PC-9 (cell line): ENCODE results near the gene STH. TPM values are rescaled to one million over a fixed set of nuclear protein-coding genes. Genes with fewer than 3 reads are reported as not detected.

ENCODE experiments used
- BruUV-seq: library from RNA; stranded (reverse); fragments of 400-500 nt; replicated peaks from 2 replicates; lab custom pipeline; 2021; lab: Mats Ljungman, UMichigan
- CTCF ChIA-PET: fragments of 300-600 bp; sonication (Branson Sonifier 250); formaldehyde crosslinking; loops from one replicate; lab custom pipeline; 2022; ENCODE audit warnings: antibody characterized with exemption; lab: Charles Lee
- POLR2A ChIA-PET: fragments of 300-600 bp; sonication (Branson Sonifier 250); formaldehyde crosslinking; loops from one replicate; lab custom pipeline; 2022; ENCODE audit warnings: antibody characterized with exemption; ENCODE audit not compliant: unreplicated experiment; lab: Charles Lee
- DNase-seq, 2 experiments: peaks; one replicate each; pipeline versions ENCODE4 v3.0.0 to v3.0.0-alpha.2; 2015 to 2022; ENCODE audit warnings: mixed read lengths in 1 of 2
- H2AFZ ChIP-seq: fragments of 200-600 bp; sonication (generic); 2 replicates; pipeline ENCODE4 v1.8.1; 2017; ENCODE audit warnings: antibody characterized with exemption
- H3F3A ChIP-seq: fragments of 200-600 bp; sonication (generic); 2 replicates; pipeline ENCODE4 v1.8.1; 2017; ENCODE audit warnings: antibody characterized with exemption, mild to moderate bottlenecking, low read depth; ENCODE audit not compliant: insufficient read depth
- H3K27ac ChIP-seq: fragments of 200-600 bp; sonication (generic); 2 replicates; pipeline ENCODE4 v1.6.1; 2016; ENCODE audit warnings: mixed run types
- H3K27me3 ChIP-seq: fragments of 200-600 bp; sonication (generic); 2 replicates; pipeline ENCODE4 v1.6.1; 2016; ENCODE audit warnings: low read depth, mixed run types; ENCODE audit not compliant: insufficient read depth
- H3K36me3 ChIP-seq: fragments of 200-600 bp; sonication (generic); 2 replicates; pipeline ENCODE4 v1.6.1; 2016; ENCODE audit warnings: low read depth, mixed run types
- H3K4me1 ChIP-seq: fragments of 200-600 bp; sonication (generic); replicated peaks from 2 replicates; pipeline ENCODE4 v1.6.1; 2016; ENCODE audit warnings: mixed run types; ENCODE audit not compliant: insufficient read depth
- H3K4me2 ChIP-seq: fragments of 200-600 bp; sonication (generic); 2 replicates; pipeline ENCODE4 v1.6.1; 2017; ENCODE audit warnings: mixed run types
- H3K4me3 ChIP-seq: fragments of 200-600 bp; sonication (generic); 2 replicates; pipeline ENCODE4 v1.6.1; 2016; ENCODE audit warnings: mixed run types
- H3K79me2 ChIP-seq: fragments of 200-600 bp; sonication (generic); 2 replicates; pipeline ENCODE4 v1.6.1; 2017; ENCODE audit warnings: low read depth, mixed run types
- H3K9me2 ChIP-seq: fragments of 200-600 bp; sonication (generic); 2 replicates; pipeline ENCODE4 v1.8.1; 2017; ENCODE audit warnings: mild to moderate bottlenecking; ENCODE audit not compliant: insufficient read depth
- H3K9me3 ChIP-seq: fragments of 200-600 bp; sonication (generic); 2 replicates; pipeline ENCODE4 v1.8.1; 2016; ENCODE audit warnings: low read depth; ENCODE audit not compliant: insufficient read depth
- H4K20me1 ChIP-seq: fragments of 200-600 bp; sonication (generic); 2 replicates; pipeline ENCODE4 v1.8.1; 2017; ENCODE audit not compliant: insufficient read depth
- EZH2 ChIP-seq: fragments of 200-600 bp; sonication (generic); IDR thresholded peaks from 2 replicates; pipeline ENCODE4 v1.8.0; 2017; ENCODE audit warnings: antibody characterized with exemption, low read depth
- intact Hi-C: fragments of 100-400 bp; cut with micrococcal nuclease; formaldehyde crosslinking; loops from one replicate; pipeline ENCODE4 v1.10.0; 2022; ENCODE audit not compliant: unreplicated experiment
- total RNA-seq: library from RNA; stranded (reverse); gene quantifications from 2 replicates; pipeline ENCODE4 v1.2.3, GENCODE V29; 2021
- TF ChIP-seq, protein P1 (sequence below): fragments of 200-600 bp; sonication (generic); conservative IDR thresholded peaks from 2 replicates; pipeline ENCODE4 v1.6.1; 2017; ENCODE audit warnings: mixed run types, antibody characterized with exemption, mild to moderate bottlenecking, moderate library complexity

The STH gene
- total RNA-seq, 1 experiment from 2014 or later, result not detected

DNA sequence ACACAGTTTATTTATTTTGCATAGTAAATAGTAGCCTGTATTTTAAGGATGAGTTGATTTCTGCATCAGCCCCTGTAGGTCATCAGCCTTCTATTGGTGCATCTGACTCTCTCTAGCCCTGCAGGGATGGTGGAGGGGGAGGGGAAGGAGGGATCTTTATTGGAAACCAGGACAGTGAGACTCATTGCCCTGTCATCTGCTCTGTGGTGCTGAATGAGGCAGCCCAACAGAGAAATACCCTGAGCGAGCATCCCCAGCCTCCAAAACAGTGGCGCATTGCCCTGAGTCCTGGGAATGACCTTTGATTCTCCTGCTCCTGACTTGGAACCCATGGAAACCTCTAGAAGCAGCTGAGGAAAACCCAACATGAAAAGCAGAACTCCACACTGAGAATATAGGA is 45.5 kb upstream of the STH start:
- H3F3A ChIP-seq, result peaks cover 1% of the 10 kb centered on the region; the same call in 1 of the 2 replicates
- intact Hi-C loops, result no loop called here
- H3K4me1 ChIP-seq, result peaks cover 4% of the 10 kb centered on the region; the same call in 1 of the 2 replicates
- no peak overlapping the region for H3K27ac ChIP-seq
- no peaks in the 10 kb centered on the region for H3K9me3 ChIP-seq
- H3K4me3 ChIP-seq, result no peak overlapping the region
- H3K27me3 ChIP-seq, result peaks cover 34% of the 10 kb centered on the region
- TF ChIP-seq, protein P1, sequence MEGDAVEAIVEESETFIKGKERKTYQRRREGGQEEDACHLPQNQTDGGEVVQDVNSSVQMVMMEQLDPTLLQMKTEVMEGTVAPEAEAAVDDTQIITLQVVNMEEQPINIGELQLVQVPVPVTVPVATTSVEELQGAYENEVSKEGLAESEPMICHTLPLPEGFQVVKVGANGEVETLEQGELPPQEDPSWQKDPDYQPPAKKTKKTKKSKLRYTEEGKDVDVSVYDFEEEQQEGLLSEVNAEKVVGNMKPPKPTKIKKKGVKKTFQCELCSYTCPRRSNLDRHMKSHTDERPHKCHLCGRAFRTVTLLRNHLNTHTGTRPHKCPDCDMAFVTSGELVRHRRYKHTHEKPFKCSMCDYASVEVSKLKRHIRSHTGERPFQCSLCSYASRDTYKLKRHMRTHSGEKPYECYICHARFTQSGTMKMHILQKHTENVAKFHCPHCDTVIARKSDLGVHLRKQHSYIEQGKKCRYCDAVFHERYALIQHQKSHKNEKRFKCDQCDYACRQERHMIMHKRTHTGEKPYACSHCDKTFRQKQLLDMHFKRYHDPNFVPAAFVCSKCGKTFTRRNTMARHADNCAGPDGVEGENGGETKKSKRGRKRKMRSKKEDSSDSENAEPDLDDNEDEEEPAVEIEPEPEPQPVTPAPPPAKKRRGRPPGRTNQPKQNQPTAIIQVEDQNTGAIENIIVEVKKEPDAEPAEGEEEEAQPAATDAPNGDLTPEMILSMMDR, result no peak
- TF ChIP-seq EZH2, result no peak
- no peak for DNase-seq
- H4K20me1 ChIP-seq, result no peaks in the 10 kb centered on the region
- H2AFZ ChIP-seq, result no peak overlapping the region
- ChIA-PET CTCF (no interaction called here), POLR2A (no interaction called here)
- no peaks in the 10 kb centered on the region for H3K9me2 ChIP-seq
- H3K79me2 ChIP-seq, result no peaks in the 10 kb centered on the region
- no peaks in the 10 kb centered on the region for H3K36me3 ChIP-seq
- BruUV-seq, result no TSS peak
- no peak overlapping the region for H3K4me2 ChIP-seq

DNA sequence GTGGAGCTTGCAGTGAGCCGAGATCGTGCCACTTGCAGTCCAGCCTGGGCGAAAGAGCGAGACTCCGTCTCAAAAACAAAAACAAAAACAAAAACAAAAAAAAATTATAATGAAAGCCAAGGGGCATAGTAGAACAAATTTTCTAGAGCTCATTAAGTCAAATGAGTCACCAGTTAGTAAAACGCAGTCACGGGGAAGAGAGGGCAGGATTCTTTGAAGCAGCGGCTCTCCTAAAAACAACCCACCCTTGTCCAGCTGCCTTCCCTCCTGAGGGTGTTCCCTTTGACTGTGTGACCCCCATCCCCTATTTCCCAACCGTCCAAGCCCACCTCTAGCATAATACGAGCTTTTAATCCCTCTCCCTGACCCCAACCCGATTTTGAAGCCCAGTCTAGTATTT is 44.1 kb upstream of the STH start:
- H3K4me3 ChIP-seq, result no peak overlapping the region
- H3F3A ChIP-seq, result no peaks in the 10 kb centered on the region
- no peaks in the 10 kb centered on the region for H3K36me3 ChIP-seq
- POLR2A ChIA-PET, result interaction anchor here (0.6 kb wide), 1 partner anchor 322 kb away, joined by 7 read pairs; no protein-coding TSS in a partner anchor
- H2AFZ ChIP-seq, result no peak overlapping the region
- no peak for TF ChIP-seq EZH2
- TF ChIP-seq, protein P1, result no peak
- H3K27ac ChIP-seq, result no peak overlapping the region
- H3K27me3 ChIP-seq, result peaks cover 27% of the 10 kb centered on the region
- H3K4me2 ChIP-seq, result no peak overlapping the region
- H3K4me1 ChIP-seq, result no peaks in the 10 kb centered on the region
- DNase-seq, result no peak
- no peaks in the 10 kb centered on the region for H3K9me3 ChIP-seq
- H4K20me1 ChIP-seq, result no peaks in the 10 kb centered on the region
- intact Hi-C loops, result no loop called here
- no TSS peak for BruUV-seq
- no peaks in the 10 kb centered on the region for H3K9me2 ChIP-seq
- CTCF ChIA-PET, result no interaction called here
- H3K79me2 ChIP-seq, result no peaks in the 10 kb centered on the region

DNA sequence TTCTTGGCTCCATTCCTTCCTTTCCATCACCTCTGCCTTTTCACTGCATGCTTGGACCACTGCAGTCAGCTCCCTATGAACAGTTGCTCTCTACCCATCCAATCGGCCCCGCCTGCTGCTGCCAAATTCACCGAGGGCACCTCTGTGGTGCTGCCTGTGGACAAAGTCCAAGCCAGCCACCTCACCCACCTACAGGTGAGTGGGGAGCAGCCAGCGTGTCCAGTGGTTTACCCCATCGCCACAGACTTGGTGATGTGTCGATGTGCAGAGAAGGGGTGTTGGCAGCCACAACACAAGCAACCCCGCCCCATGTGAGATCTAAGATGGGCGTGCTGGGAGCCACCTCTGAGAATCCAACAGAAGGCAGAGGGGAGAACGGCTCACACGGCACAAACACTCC is 43.7 kb upstream of the STH start:
- H3F3A ChIP-seq, result no peaks in the 10 kb centered on the region
- ChIA-PET POLR2A (no interaction called here), CTCF (interaction anchor here (0.6 to 0.7 kb wide), 2 partner anchors 16 to 233 kb away, joined by 3 to 4 read pairs; no protein-coding TSS in a partner anchor)
- no TSS peak for BruUV-seq
- intact Hi-C loops, result no loop called here
- DNase-seq, result no peak
- H3K27me3 ChIP-seq, result peaks cover 23% of the 10 kb centered on the region
- H3K4me2 ChIP-seq, result no peak overlapping the region
- H3K9me3 ChIP-seq, result no peaks in the 10 kb centered on the region
- H3K79me2 ChIP-seq, result no peaks in the 10 kb centered on the region
- no peaks in the 10 kb centered on the region for H4K20me1 ChIP-seq
- TF ChIP-seq, protein P1, result no peak
- no peak for TF ChIP-seq EZH2
- H3K4me3 ChIP-seq, result no peak overlapping the region
- no peak overlapping the region for H2AFZ ChIP-seq
- no peaks in the 10 kb centered on the region for H3K4me1 ChIP-seq
- no peaks in the 10 kb centered on the region for H3K9me2 ChIP-seq
- no peaks in the 10 kb centered on the region for H3K36me3 ChIP-seq
- no peak overlapping the region for H3K27ac ChIP-seq
